GM12891 (cell line): ENCODE data around the gene RDH13.

Experiments used
- PAX5 ChIP-seq: IDR thresholded peaks from 2 replicates; pipeline ENCODE4 v1.6.1; 2011; ENCODE audit warnings: low read length, moderate library complexity, mild to moderate bottlenecking; ENCODE audit not compliant: insufficient read depth, severe bottlenecking
- POLR2A ChIP-seq: IDR thresholded peaks from 2 replicates; pipeline ENCODE4 v1.6.1; 2011; ENCODE audit warnings: low read depth, low read length, control low read depth
- POLR2AphosphoS5 ChIP-seq: IDR thresholded peaks from 2 replicates; pipeline ENCODE4 v1.6.1; 2011; ENCODE audit warnings: low read depth, low read length, control low read depth
- TAF1 ChIP-seq: IDR thresholded peaks from 2 replicates; pipeline ENCODE4 v1.6.1; 2011; ENCODE audit warnings: low read depth, low read length, control low read depth

- TF ChIP-seq POLR2A (no peak), POLR2AphosphoS5 (no peak), TAF1 (no peak), PAX5 (no peak)
Measured at GRCh38 chr19:55095260-55096060, 32.5 kb upstream of the RDH13 start.
